K562 (cell line): Measurements from ENCODE around the gene SEC16A. TPM values are rescaled to one million over a fixed set of nuclear protein-coding genes. Genes with fewer than 3 reads are reported as not detected.
A peak's percentile ranks its signal among the peaks of the same experiment; 100 is the strongest.

Source experiments
- ATAC-seq: fragments of 200-7000 bp; cut with Tn5 transposase; 3 replicates; pipeline ENCODE4 v1.9.1; 2020; ENCODE audit warnings: moderate library complexity
- BruUV-seq: library from RNA; stranded (reverse); fragments of 400-500 nt; replicated peaks from 2 replicates; lab custom pipeline; 2021; lab: Mats Ljungman, UMichigan
- CTCF ChIA-PET: fragments of 300-600 bp; formaldehyde crosslinking; extraction: SDS; loops from one replicate; lab custom pipeline; 2021; ENCODE audit warnings: low intra/inter-chr PET ratio; lab: Yijun Ruan, JAX
- POLR2A ChIA-PET: fragments of 300-600, 350-650 bp; sonication (Branson Sonifier 250); formaldehyde crosslinking; extraction: SDS; loops from one replicate; lab custom pipeline; 2021; ENCODE audit warnings: antibody characterized with exemption, inconsistent platforms; lab: Yijun Ruan, JAX
- DNase-seq, 4 experiments: peaks; one replicate each; pipeline versions ENCODE4 v3.0.0 to v3.0.0-alpha.2; 2011 to 2018; ENCODE audit warnings: low spot score in 3 of 4, mixed read lengths in 3 of 4; ENCODE audit errors: extremely low read depth in 1 of 4
- FAIRE-seq: peaks from 2 replicates; lab custom pipeline; 2011; peaks lifted over from hg19 to GRCh38; lab: Jason Lieb, UNC
- H2AFZ ChIP-seq: 2 replicates; pipeline ENCODE4 v1.6.0; 2011; ENCODE audit warnings: low read depth, low read length, control low read depth, inconsistent platforms
- H3K27ac ChIP-seq: fragments of 200-600 bp; 3 replicates; pipeline ENCODE4 v1.8.0; 2011; ENCODE audit warnings: low read depth, mild to moderate bottlenecking, control low read depth, inconsistent platforms, low read length, moderate library complexity, mixed read lengths; ENCODE audit errors: extremely low read depth
- H3K27me3 ChIP-seq, 2 experiments: fragments of 300-600 bp in 1 of 2; 2 replicates in 1 of 2; 3 replicates in 1 of 2; pipeline versions ENCODE4 v1.6.0 to v1.8.0; 2011; ENCODE audit warnings: inconsistent platforms in 2 of 2, low read length in 2 of 2, mild to moderate bottlenecking in 1 of 2, mixed read lengths in 1 of 2, moderate library complexity in 1 of 2; ENCODE audit not compliant: control insufficient read depth in 2 of 2, insufficient read depth in 2 of 2
- H3K36me3 ChIP-seq: fragments of 300-600 bp; 3 replicates; pipeline ENCODE4 v1.8.0; 2011; ENCODE audit warnings: mild to moderate bottlenecking, low read length, inconsistent platforms; ENCODE audit not compliant: control insufficient read depth, insufficient read depth
- H3K4me1 ChIP-seq, 2 experiments: fragments of 200-600 bp in 1 of 2; replicated peaks in 1 of 2; 2 replicates in 1 of 2; 3 replicates in 1 of 2; pipeline versions ENCODE4 v1.5.1 to v1.8.0; 2011; ENCODE audit warnings: inconsistent platforms in 2 of 2, low read length in 2 of 2, mild to moderate bottlenecking in 1 of 2, mixed read lengths in 1 of 2, moderate library complexity in 1 of 2; ENCODE audit not compliant: control insufficient read depth in 2 of 2, insufficient read depth in 2 of 2
- H3K4me2 ChIP-seq: 2 replicates; pipeline ENCODE4 v1.6.1; 2011; ENCODE audit warnings: low read length, control low read depth, inconsistent platforms, mixed read lengths; ENCODE audit not compliant: insufficient read depth
- H3K4me3 ChIP-seq: fragments of 200-600 bp; sonication (generic), shearing (Covaris generic); 2 replicates; pipeline ENCODE4 v1.5.1; 2016; ENCODE audit warnings: control low read depth, inconsistent platforms
- H3K79me2 ChIP-seq: fragments of 200-600 bp; 3 replicates; pipeline ENCODE4 v1.8.0; 2011; ENCODE audit warnings: low read length, inconsistent platforms; ENCODE audit not compliant: control insufficient read depth, insufficient read depth
- H3K9ac ChIP-seq, 2 experiments: 2 replicates each; pipeline versions ENCODE4 v1.6.0 to v1.6.1; 2011; ENCODE audit warnings: low read depth in 2 of 2, low read length in 2 of 2, control low read depth in 1 of 2, inconsistent platforms in 1 of 2, mild to moderate bottlenecking in 1 of 2, mixed read lengths in 1 of 2; ENCODE audit not compliant: insufficient read depth in 1 of 2
- H3K9me1 ChIP-seq: one replicate; pipeline ENCODE4 v1.6.0; 2011; ENCODE audit warnings: inconsistent platforms, mild to moderate bottlenecking, low read length, moderate library complexity; ENCODE audit not compliant: control insufficient read depth, insufficient read depth
- H3K9me3 ChIP-seq: replicated peaks from 2 replicates; pipeline ENCODE4 v1.5.1; 2011; ENCODE audit warnings: low read depth, low read length, inconsistent platforms; ENCODE audit not compliant: control insufficient read depth, insufficient read depth
- H4K20me1 ChIP-seq: replicated peaks from 2 replicates; pipeline ENCODE4 v1.6.1; 2011; ENCODE audit warnings: low read length, inconsistent platforms, mixed read lengths; ENCODE audit not compliant: control insufficient read depth, insufficient read depth
- EHMT2 ChIP-seq: fragments of 450-650 bp; IDR thresholded peaks from 2 replicates; pipeline ENCODE4 v1.6.1; 2018; ENCODE audit warnings: antibody characterized with exemption
- HCFC1 ChIP-seq: IDR thresholded peaks from 2 replicates; pipeline ENCODE4 v1.6.1; 2012; ENCODE audit warnings: low read depth, low read length, improper control_type of control experiment
- HDAC1 ChIP-seq, 2 experiments: fragments of 450-650 bp; IDR thresholded peaks; 2 replicates each; pipeline ENCODE4 v1.6.1; 2016 to 2017; ENCODE audit warnings: inconsistent platforms in 1 of 2, mild to moderate bottlenecking in 1 of 2, moderate library complexity in 1 of 2
- HNRNPH1 ChIP-seq: fragments of 200-400 bp; formaldehyde crosslinking; optimal IDR thresholded peaks from 2 replicates; pipeline ENCODE3; 2017; ENCODE audit warnings: low read depth, mild to moderate bottlenecking, low read length, moderate library complexity
- HNRNPL ChIP-seq: fragments of 200-400 bp; formaldehyde crosslinking; IDR thresholded peaks from 2 replicates; pipeline ENCODE4 v1.6.1; 2017; ENCODE audit warnings: low read depth, mild to moderate bottlenecking, low read length
- KAT2B ChIP-seq: IDR thresholded peaks from one replicate; pipeline ENCODE4 v1.6.1; 2012; ENCODE audit warnings: low read depth, mild to moderate bottlenecking, control low read depth, inconsistent platforms, low read length, moderate library complexity
- KDM1A ChIP-seq, 2 experiments: fragments of 450-650 bp; IDR thresholded peaks; 2 replicates each; pipeline ENCODE4 v1.6.1; 2016; ENCODE audit warnings: mild to moderate bottlenecking in 2 of 2
- POLR2B ChIP-seq: fragments of 450-650 bp; IDR thresholded peaks from 2 replicates; pipeline ENCODE4 v1.6.1; 2018; ENCODE audit warnings: low read depth; ENCODE audit not compliant: partially characterized antibody
- POLR2G ChIP-seq: fragments of 200-400 bp; formaldehyde crosslinking; IDR thresholded peaks from 2 replicates; pipeline ENCODE4 v1.6.1; 2017; ENCODE audit warnings: low read depth, mild to moderate bottlenecking, antibody characterized with exemption, low read length, moderate library complexity
- TEAD1 ChIP-seq, 2 experiments: fragments of 450-650 bp in 1 of 2; sonication (generic) in 1 of 2; formaldehyde crosslinking; IDR thresholded peaks; 2 replicates each; pipeline versions ENCODE4 v1.4.0 to v1.8.0; 2020 to 2022; ENCODE audit warnings: mild to moderate bottlenecking in 2 of 2, missing genetic modification reagents in 1 of 2
- ZNF134 ChIP-seq: fragments of 250-450 bp; sonication (Bioruptor Pico); conservative IDR thresholded peaks from 2 replicates; pipeline ENCODE4 v1.4.0; 2020
- ZNF41 ChIP-seq: fragments of 250-450 bp; sonication (Bioruptor Pico); conservative IDR thresholded peaks from 2 replicates; pipeline ENCODE4 v1.4.0; 2020; ENCODE audit warnings: mild to moderate bottlenecking
- WGBS: fragments of 100-300 bp; shearing (Covaris generic); methylation state at CpG from one replicate; pipeline ENCODE4 v1.1.6; 2016; ENCODE audit warnings: low coverage, mixed read lengths; ENCODE audit not compliant: insufficient coverage; ENCODE audit errors: missing lambda C conversion rate; 5-methylcytosine and 5-hydroxymethylcytosine counted together
- in situ Hi-C: fragments of 300-500 bp; cut with MboI; formaldehyde crosslinking; loops from 4 replicates; pipeline ENCODE4 v1.15.0; 2018; ENCODE audit warnings: inconsistent platforms, mixed read lengths
- intact Hi-C: fragments of 100-400 bp; cut with micrococcal nuclease; formaldehyde crosslinking; loops from 2 replicates; pipeline ENCODE4 v1.14.2; 2022
- polyA plus RNA-seq, 8 experiments: library from polyadenylated mRNA; depleted of rRNA in 4 of 8; stranded (reverse) in 5 of 8; unstranded in 3 of 8; fragments of >200 nt; fragmentation: Nextera tagmentation in 2 of 8; fragmentation: Illumina TruSeq in 1 of 8; extraction: Ambion mirVana in 2 of 8; extraction: Trizol in 1 of 8; gene quantifications; 2 replicates each; pipeline versions ENCODE4 v1.2.1 to v1.2.3, GENCODE V29; 2011 to 2014; ENCODE audit warnings: inconsistent platforms in 1 of 8, missing spikeins in 1 of 8
- total RNA-seq, 7 experiments: library from RNA; depleted of rRNA in 6 of 7; stranded (reverse); fragments of >200 nt in 6 of 7; fragmentation: Illumina TruSeq in 2 of 7; extraction: Trizol in 2 of 7; gene quantifications; 2 replicates each; pipeline versions ENCODE4 v1.2.1 to v1.2.3, GENCODE V29; 2011 to 2021; ENCODE audit warnings: low replicate concordance in 1 of 7

The SEC16A gene
- total and polyA plus RNA-seq, 9 of the 15 experiments (the other 6 are each of a cell fraction or from before 2014, with no cell fraction given): 8.3 to 62.8 (median 14.0) TPM

GRCh38 chr9:136517950-136518349 lies 35.1 kb upstream of the SEC16A start:
- Histone ChIP-seq H3K4me1 (peaks cover 0 to 71% of the 10 kb centered on the region in 2 experiments; a peak in 2 of 5 replicates), H3K4me2 (no peak overlapping the region), H3K4me3 (no peak overlapping the region), H3K9ac (no peak overlapping the region), H3K79me2 (no peaks in the 10 kb centered on the region), H3K9me1 (no peaks in the 10 kb centered on the region), H3K27ac (no peak overlapping the region), H3K36me3 (peaks cover 40% of the 10 kb centered on the region; the same call in 2 of the 3 replicates), H3K9me3 (no peaks in the 10 kb centered on the region), H4K20me1 (no peaks in the 10 kb centered on the region), H3K27me3 (no peaks in the 10 kb centered on the region), H2AFZ (no peak overlapping the region)
- in situ Hi-C loops: no loop called here
- POLR2A ChIA-PET: no interaction called here
- DNase-seq (no peak), ATAC-seq (no peak), FAIRE-seq (no peak)
- no peak for TF ChIP-seq HDAC1 (IDR thresholded peaks at IDR 0.05)
- TF ChIP-seq KAT2B: no peak
- TF ChIP-seq ZNF134 (CRISPR knock-in tag): no peak
- peak; percentile 46; the same call in 1 of the 2 replicates for TF ChIP-seq HNRNPL
- 92% methylated on average over 14 of the region's 17 CpGs for WGBS
- no TSS peak for BruUV-seq
- intact Hi-C loops: no loop called here
- CTCF ChIA-PET: no interaction called here

GRCh38 chr9:136517012-136517743 lies 34.3 kb upstream of the SEC16A start:
- ChIA-PET CTCF (no interaction called here), POLR2A (no interaction called here)
- in situ Hi-C loops (no loop called here), intact Hi-C loops (no loop called here)
- H3K4me1 ChIP-seq: peaks cover 4 to 70% of the 10 kb centered on the region in 2 experiments; a peak in 3 of 5 replicates
- no TSS peak for BruUV-seq
- FAIRE-seq: no peak
- H3K4me3 ChIP-seq: no peak overlapping the region
- peaks cover 42% of the 10 kb centered on the region; the same call in 2 of the 3 replicates for H3K36me3 ChIP-seq
- H3K79me2 ChIP-seq: no peaks in the 10 kb centered on the region
- no peak for DNase-seq
- no peak overlapping the region for H3K4me2 ChIP-seq
- no peaks in the 10 kb centered on the region for H3K9me3 ChIP-seq
- no peak for ATAC-seq
- WGBS: 83% methylated on average over 18 of the region's 37 CpGs
- no peaks in the 10 kb centered on the region for H3K27me3 ChIP-seq
- no peaks in the 10 kb centered on the region for H4K20me1 ChIP-seq
- no peak overlapping the region for H3K9ac ChIP-seq
- H3K27ac ChIP-seq: no peak overlapping the region
- H3K9me1 ChIP-seq: no peaks in the 10 kb centered on the region
- TF ChIP-seq HNRNPH1 (no peak), ZNF41 (CRISPR knock-in tag) (no peak), EHMT2 (no peak), HCFC1 (no peak), POLR2B (no peak), HNRNPL (peak; percentile 48; the same call in 1 of the 2 replicates), KDM1A (IDR thresholded peaks at IDR 0.05) (no peak), TEAD1 (CRISPR knock-in tag; IDR thresholded peaks at IDR 0.05) (no peak), POLR2G (peak; percentile 34)
- no peak overlapping the region for H2AFZ ChIP-seq
